NCI-H146 (cell line): Measurements from ENCODE around the gene FBXO34.

Experiments
- DNase-seq: peaks from one replicate; lab custom pipeline; 2025; lab: John Stamatoyannopoulos, UW

The FBXO34 gene

DNA sequence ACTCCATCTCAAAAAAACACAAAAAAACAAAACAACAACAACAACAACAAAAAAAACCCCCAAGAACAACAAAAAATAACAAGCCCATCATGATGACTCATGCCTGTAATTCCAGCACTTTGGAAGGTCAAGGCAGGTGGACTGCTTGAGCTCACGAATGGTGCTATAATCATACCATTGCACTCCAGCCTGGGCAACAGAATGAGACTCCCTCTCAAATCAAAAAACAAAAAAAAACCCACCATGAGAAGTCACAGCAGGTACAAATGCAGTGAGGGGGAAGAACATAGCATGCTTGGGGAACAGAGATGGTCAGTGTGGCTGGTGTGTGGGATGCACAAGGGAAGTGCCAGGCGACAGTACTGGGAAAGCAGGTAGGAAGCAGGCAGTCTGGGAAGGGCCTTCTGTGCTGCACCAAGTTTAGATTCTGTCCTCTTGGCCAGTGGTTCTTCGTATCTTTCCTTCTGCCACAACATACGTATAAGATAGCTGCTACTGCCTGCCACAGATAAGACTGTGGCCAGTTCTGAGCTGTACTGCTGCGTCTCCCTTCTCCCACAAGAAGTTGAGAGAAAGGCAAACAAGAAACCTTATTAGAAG lies 112.4 kb downstream of the FBXO34 start:
- no peak for DNase-seq

DNA sequence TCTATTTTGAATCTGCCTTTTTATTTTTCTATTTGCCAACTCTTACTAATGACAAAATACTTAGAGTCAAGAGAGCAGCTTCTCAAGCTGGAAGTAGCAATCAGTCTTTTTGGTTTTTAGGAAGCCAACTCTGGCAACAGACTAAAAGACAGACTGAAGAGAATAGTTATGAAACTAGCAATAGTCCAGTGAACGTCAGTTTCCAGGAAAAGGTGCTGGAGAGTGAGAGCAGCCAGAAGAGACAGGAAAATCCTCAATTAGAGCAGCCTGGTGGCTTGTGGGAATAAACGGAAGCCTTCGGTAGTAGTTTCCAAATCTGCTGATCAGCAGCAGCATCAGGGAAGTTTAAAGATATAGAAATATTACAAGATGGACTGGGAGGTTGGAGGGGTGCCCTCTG lies 113.3 kb downstream of the FBXO34 start:
- DNase-seq, result no peak

DNA sequence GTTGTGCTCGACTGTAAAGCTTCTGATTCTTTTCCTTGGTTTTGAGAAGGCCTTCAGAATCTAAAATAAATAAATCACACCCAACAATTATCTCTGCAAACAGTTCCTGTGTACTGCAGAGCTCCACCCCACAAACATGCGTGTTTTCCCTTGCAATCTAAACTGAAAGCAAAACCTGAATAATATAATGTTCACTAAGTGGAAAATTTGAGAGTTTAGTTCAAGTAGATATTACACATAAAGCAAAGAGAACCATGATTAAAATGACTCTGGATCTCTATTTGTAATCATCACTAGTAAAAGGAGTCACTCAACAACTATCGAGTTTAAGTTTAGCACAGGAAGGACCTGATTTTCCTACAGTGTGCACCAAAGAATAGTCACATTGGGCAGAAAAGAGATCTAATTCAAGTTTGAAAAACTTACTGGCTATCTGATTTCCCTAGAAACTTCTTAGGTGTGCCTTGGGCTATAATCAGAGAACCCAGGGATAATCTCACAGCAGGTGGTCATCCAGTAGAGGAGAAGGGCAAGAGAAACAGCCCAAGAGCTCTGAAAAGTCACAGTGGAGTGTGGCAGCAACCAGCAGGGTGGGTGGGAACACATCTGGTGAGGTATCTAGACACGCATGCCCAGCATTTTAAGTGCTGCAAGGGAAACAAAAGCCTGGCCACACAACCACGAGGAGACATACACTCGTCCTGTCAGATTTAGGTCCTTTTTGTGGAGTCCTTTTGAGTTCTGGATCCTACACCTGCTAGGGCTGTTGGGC lies 115.0 kb downstream of the FBXO34 start:
- DNase-seq, result no peak

DNA sequence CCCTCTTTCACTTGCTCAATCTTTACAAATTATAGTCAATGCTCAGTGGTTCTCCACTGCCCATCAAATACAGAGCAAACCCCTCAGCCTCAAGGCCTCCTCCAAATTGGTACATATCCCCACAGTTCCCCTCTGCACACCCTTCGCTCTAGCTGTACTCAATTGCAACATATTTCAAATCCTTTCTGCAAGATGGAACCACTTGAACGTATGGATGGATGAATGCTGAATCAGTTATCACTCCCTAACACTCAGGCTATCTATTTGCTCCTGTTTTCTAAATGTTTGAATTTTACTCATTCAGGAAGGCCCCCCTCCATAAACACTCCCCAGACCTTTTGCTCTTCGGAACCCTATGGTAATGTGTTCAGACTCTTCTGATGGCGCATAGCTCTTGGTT lies 115.9 kb downstream of the FBXO34 start:
- no peak for DNase-seq

DNA sequence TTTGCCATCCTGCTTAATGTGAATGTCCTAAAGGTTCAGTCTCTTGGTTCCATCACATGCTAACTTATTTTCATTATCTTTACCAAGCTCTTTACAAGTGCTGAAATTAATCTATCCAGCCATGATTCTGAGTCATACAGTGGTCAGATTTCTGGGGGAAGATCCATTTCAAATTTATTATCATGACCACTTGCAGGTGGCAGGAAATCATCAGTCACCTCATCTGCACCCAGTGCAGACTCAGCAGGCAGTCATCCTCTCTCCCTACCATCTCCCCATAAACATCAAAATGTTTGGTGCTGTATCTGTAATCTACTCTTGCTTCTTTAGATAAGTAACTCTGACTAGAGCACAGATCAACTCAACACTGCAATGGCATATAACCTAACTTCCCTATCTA lies 116.9 kb downstream of the FBXO34 start:
- no peak for DNase-seq

DNA sequence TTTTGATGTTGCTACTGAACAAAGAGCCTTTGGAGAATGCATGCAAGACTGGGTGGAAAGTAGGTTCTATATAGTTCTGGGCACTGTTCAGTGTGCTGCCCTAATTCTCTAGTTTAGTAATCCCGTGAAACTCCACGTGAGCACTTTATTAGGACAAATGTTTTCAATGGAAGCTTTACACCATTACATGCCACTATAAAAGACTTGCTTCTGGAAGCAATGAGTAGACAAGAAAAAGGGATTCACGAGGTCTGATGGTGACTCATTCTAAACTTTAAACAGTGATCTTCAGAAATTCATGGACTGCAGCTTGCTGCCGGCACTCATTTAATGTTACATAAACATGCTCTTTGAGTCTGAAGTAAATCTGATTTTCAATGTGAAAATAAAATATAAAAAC lies 118.1 kb downstream of the FBXO34 start:
- DNase-seq, result no peak

DNA sequence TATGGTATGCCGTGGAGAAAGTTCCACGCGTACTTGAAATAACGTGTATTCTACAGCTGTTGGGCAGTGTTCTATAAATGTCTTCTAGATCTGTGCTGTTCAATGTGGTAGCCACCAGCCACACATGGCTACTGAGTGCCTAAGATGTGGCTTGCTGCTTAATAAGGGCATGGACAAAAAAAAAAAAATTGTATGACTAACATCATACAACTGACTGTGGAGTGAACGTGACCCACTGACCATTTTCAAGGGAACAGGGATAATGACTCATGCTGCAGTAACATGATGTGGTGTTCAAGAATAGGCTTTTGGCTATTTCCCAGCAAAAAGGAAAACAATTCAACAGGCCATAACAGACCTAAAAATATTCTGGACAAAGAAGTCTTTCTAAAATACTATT lies 127.5 kb downstream of the FBXO34 start:
- no peak for DNase-seq

DNA sequence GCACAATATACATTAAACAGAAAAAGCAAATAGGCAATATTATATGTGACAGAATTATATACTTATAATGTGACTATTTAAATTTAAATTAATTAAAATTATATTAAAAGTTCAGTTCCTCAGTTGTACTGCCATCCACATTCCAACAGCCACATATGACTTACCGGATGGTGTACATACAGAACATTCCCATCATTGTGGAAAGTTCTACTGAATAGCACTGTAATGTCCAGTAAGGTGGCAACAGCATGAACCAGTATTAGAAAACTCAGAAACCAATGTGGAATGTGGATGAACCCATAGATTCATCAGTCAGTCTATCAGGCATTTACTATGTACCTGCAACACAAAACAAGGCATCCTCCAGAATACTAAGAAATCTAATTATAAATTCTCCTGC lies 128.0 kb downstream of the FBXO34 start:
- no peak for DNase-seq

DNA sequence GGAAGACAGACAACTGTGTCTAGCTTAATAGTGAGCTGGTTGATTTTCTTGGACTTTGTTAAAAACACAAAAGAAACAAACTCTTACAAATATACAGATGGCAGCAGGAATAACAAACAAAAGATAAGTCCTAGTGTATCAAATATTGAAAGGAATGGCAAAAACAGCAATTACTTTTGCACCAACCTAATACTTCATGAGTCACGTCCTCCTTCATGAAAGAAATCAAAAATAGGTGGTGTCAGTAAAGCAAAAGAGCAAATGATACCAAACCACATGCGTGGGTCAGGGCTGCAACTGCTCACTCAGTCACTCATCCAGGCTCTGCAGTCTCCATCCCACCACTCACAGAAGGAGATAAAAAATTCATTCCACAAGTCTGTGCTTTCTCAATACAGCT lies 128.6 kb downstream of the FBXO34 start:
- DNase-seq, result no peak

DNA sequence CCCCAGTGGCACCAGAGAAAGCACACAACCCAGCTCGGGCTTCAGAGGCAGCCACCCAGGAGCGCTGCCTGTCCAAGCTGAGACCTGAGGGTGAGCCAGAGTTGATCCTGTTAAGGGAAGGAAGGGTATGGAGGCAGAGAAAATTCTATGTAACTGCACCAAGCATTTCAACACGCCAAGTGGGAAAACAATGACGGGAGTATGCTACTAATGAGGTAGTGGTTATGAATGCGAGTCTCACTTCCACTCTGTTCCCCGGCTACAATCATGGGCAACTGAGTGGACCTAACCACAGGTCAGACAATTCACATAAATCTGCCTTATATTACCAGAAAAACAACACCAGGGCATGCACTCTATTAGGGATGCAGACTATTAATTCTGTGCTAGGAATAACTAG lies 130.5 kb downstream of the FBXO34 start:
- no peak for DNase-seq
